Left kidney (tissue), 2 donors: ENCODE results near the gene SIGLEC10. TPM values are rescaled to one million over a fixed set of nuclear protein-coding genes. Genes with fewer than 3 reads are reported as not detected.
A peak's percentile ranks its signal among the peaks of the same experiment; 100 is the strongest.

ENCODE experiments used
- DNase-seq: peaks from one replicate; pipeline ENCODE4 v3.0.0-alpha.2; 2013
- polyA plus RNA-seq: library from polyadenylated mRNA; unstranded; fragments of 120-200 nt; gene quantifications from one replicate; pipeline ENCODE4 v1.2.1, GENCODE V29; 2013; ENCODE audit not compliant: insufficient read length

SIGLEC10 gene
- polyA plus RNA-seq, 1 donor, result 1.6 TPM

DNA sequence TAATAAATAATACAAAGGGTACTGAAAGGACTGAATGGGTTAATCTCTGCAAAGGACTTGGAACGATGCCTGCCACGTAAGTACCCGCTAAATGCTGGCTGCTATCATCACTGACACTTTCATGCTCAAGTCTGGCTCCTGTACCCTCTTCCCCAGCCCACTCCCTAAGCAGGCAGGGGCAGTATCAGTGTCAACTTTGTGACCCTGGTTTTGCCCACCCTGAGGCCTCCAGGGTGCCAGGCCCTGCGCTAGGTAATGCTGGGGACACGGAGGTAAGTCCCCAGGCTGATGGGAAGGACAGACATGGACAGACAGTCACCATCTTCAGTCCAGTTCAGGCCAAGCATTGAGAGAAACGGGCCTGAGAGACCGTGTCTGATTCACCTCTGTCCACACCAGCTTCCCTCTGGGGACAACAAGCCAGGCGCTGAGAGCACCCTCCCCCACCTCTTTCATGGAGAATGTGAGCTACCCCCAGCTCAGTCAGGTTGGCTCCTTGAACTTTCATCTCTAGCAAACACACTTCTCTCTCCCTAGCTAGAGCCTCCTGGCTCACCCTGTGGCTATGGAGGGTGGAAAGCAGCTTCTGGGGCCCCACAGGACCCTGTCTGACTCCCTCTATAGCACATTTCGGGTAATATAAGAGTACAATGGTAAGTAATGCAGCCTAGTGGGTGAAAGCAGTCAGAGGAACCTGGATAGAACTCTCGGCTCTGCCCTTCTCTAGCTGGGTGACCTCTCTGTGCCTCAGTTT lies 52.1 kb downstream of the SIGLEC10 start:
- DNase-seq, result peak; percentile 26

DNA sequence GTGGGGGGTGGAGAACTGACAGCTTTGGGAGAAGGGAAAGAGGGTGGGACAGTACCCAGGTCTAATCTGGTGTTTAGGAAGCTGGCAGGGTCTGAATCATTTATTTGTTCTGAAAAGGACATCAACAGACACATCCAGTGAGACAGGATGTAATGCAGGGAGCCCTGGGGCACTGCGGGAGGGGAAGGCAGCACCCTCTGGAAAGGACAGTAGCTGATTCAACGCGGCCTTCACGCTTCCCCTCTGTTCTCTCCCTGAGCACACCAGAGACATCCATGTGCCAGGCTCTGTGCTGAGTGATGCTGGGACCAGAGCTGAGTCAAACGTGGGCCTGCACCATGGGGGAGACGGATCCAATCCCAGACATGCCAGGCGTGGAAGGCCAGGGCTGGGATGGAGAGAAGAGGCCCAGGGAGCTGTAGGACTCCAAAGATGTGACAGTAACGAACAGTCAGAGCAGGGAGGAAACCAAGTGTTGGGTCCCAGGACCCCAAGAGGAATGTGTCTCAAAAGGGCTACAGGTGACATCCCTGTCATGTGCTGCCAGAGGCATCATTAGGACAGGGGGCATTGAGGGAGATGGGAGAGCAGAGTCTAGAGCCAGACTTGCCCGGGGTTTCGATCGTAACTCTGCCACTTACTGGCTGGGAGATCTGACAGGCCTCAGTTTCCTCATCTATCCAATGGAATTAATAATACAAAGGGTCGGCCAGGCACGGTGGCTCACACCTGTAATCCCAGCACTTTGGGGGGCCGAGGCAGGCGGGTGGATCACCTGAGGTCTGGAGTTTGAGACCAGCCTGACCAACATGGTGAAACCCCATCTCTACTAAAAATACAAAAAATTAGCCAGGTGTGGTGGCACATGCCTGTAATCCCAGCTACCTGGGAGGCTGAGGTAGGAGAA lies 53.0 kb downstream of the SIGLEC10 start:
- no peak for DNase-seq

DNA sequence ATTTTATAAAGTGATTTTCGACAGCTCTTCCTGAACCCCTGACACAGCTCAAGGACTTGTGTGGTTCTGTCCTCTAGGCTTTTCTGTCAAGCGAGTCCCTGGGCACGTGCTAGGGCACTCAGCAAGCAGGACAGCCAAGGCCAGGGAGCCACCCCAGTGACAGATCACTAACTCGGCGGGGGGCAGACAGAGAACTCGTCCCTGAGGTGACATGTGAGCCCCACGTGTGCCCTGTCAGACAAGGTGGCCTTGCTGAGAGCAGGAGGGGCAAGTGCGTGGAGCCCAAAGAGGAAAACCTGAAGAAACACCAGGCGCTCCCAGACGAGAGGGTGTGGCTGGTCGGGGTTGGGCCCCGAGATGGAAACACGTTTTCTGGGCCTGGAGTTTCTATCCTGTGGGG lies 56.2 kb downstream of the SIGLEC10 start:
- DNase-seq, result no peak

Other genes with a start within 250 kb of the SIGLEC10 start
- 3.0 TPM for gene CD33, start 192.6 kb downstream of the SIGLEC10 start, polyA plus RNA-seq
- not detected for gene SIGLECL1, start 166.6 kb downstream of the SIGLEC10 start, polyA plus RNA-seq
- 3.0 TPM for gene IGLON5, start 106.0 kb downstream of the SIGLEC10 start, polyA plus RNA-seq
- 4.6 TPM for gene VSIG10L, start 75.5 kb downstream of the SIGLEC10 start, polyA plus RNA-seq
- gene ETFB, start 51.3 kb downstream of the SIGLEC10 start, polyA plus RNA-seq, result 120 TPM
- gene CLDND2, start 48.6 kb downstream of the SIGLEC10 start, polyA plus RNA-seq, result 1.0 TPM
- gene NKG7, start 45.0 kb downstream of the SIGLEC10 start, polyA plus RNA-seq, result 1.3 TPM
- gene LIM2, start 29.7 kb downstream of the SIGLEC10 start, polyA plus RNA-seq, result 0.18 TPM
- 0.32 TPM for gene C19orf84, start 27.1 kb downstream of the SIGLEC10 start, polyA plus RNA-seq
- gene SIGLEC8, start 40.8 kb upstream of the SIGLEC10 start, polyA plus RNA-seq, result 0.07 TPM
- not detected for gene CEACAM18, start 60.9 kb upstream of the SIGLEC10 start, polyA plus RNA-seq
- 0.10 TPM for gene SIGLEC12, start 84.2 kb upstream of the SIGLEC10 start, polyA plus RNA-seq
- gene SIGLEC6, start 114.0 kb upstream of the SIGLEC10 start, polyA plus RNA-seq, result not detected
- gene ZNF175, start 153.6 kb upstream of the SIGLEC10 start, polyA plus RNA-seq, result 22.3 TPM
- gene SIGLEC5, start 212.8 kb upstream of the SIGLEC10 start, polyA plus RNA-seq, result not detected
- gene SIGLEC14, start 229.2 kb upstream of the SIGLEC10 start, polyA plus RNA-seq, result 0.47 TPM